Activated CD8-positive, alpha-beta memory T cell treated with anti-CD3 and anti-CD28 coated beads, Interleukin-2, amount 10 ng/mL, durations not matched to agents 7 days and 5 days (primary cell): ENCODE results near the gene TMEM238L. TPM values are rescaled to one million over a fixed set of nuclear protein-coding genes. Genes with fewer than 3 reads are reported as not detected.
"Not testable (repeated sequence)": the region's sequence is repeated elsewhere in the genome, so short reads cannot be mapped to it uniquely, and the experiment has no call there.

Experiments
- ATAC-seq: fragments of 150-1000 bp; cut with Tn5 transposase; one replicate; pipeline ENCODE4 v1.10.0; 2021; ENCODE audit warnings: moderate library complexity
- CTCF ChIA-PET: fragments of 350-600 bp; sonication (Branson Sonifier 250); formaldehyde crosslinking; loops from one replicate; lab custom pipeline; 2021; ENCODE audit warnings: antibody characterized with exemption; lab: Charles Lee
- DNase-seq: peaks from one replicate; pipeline ENCODE4 v3.0.0-alpha.2; 2020
- H3K27ac Mint-ChIP-seq: one replicate; pipeline ENCODE4 v1.8.0; 2021; ENCODE audit warnings: mild to moderate bottlenecking, mixed read lengths
- H3K27me3 Mint-ChIP-seq: one replicate; pipeline ENCODE4 v1.8.0; 2021; ENCODE audit warnings: mixed read lengths
- H3K36me3 Mint-ChIP-seq: one replicate; pipeline ENCODE4 v1.8.0; 2021; ENCODE audit warnings: mild to moderate bottlenecking, mixed read lengths
- H3K4me1 Mint-ChIP-seq: one replicate; pipeline ENCODE4 v1.8.0; 2021; ENCODE audit warnings: mixed read lengths
- H3K4me3 Mint-ChIP-seq: one replicate; pipeline ENCODE4 v1.8.0; 2021; ENCODE audit warnings: mild to moderate bottlenecking, moderate library complexity, mixed read lengths
- H3K9me3 Mint-ChIP-seq: one replicate; pipeline ENCODE4 v1.8.0; 2022; ENCODE audit warnings: low read depth, mixed read lengths
- total RNA-seq, 2 experiments: library from RNA; stranded (reverse); gene quantifications; one replicate each; pipeline ENCODE4 v1.2.3, GENCODE V29; 2021

TMEM238L gene, protein sequence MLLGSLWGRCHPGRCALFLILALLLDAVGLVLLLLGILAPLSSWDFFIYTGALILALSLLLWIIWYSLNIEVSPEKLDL
- total RNA-seq, result not detected

DNA sequence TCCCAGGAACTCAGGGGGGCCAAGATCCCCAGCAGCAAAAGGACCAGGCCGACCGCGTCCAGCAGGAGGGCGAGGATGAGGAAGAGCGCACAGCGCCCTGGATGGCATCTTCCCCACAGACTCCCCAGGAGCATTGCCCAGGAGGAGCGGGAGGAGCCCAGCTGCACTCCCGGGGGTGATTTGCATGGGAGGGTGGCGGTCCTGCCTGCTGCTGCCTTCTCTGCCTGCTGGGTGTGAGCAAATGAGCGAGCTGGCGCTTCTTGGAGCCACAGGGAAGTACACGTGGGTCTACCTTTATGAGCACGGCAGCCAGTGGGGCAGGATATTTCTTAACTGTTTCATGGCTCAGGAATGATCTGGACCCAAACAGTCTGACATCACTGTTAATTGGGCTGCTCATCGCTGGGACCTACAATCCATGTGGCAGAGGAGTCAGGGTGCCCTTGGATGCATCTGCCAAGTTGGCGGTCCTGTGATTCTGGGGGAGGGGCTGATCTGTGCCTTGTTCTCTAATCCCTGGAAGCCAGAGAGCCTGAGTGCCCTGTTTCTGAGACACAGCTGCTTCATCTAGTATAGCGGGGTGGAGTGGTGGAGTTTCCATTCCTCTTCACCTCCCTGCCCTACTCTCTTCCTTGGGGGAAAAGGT is at the start of gene TMEM238L:
TSS of gene TMEM238L (minus strand) at position 270 of the 646 bp plus-strand sequence. CDS start at position 134, 136 bp downstream.
- no peaks in the 10 kb centered on the region for H3K36me3 Mint-ChIP-seq
- H3K27me3 Mint-ChIP-seq, result no peaks in the 10 kb centered on the region
- H3K9me3 Mint-ChIP-seq, result no peaks in the 10 kb centered on the region
- H3K4me3 Mint-ChIP-seq, result no peak within 1 kb of the TSS
- CTCF ChIA-PET, result no interaction called here
- no peak within 1 kb of the TSS for H3K27ac Mint-ChIP-seq
- DNase-seq (no peak), ATAC-seq (no peak)
- H3K4me1 Mint-ChIP-seq, result no peaks in the 10 kb centered on the region

GRCh38 chr17:10846636-10847035 is 42.7 kb upstream of the TMEM238L start:
- H3K4me1 Mint-ChIP-seq, H3K4me3 Mint-ChIP-seq, H3K9me3 Mint-ChIP-seq, H3K27ac Mint-ChIP-seq, H3K36me3 Mint-ChIP-seq, DNase-seq, ATAC-seq: not testable (repeated sequence)
- CTCF ChIA-PET, result interaction anchor here (0.8 to 3.2 kb wide), 4 partner anchors 109 to 229 kb away, joined by 3 to 13 read pairs (median 8); no protein-coding TSS in a partner anchor
- H3K27me3 Mint-ChIP-seq, result peaks cover 32% of the 10 kb centered on the region

DNA sequence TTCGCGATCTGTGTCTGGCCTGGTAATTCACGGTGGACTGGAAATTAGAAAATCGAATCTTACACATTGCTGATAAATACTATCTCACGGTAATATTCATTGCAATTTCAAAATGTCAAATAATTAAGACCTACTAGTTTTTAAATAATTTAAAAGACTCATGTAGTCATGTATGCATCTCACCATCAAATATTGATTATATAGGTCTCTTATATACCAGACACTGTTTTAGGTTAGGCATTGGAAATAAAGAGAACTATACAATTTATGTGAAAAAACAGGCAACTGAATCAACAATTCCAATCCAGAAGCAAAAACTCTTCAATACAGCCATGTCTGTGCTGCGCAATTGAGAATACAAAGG is 41.5 kb upstream of the TMEM238L start:
- H3K27me3 Mint-ChIP-seq, result peaks cover 22% of the 10 kb centered on the region
- H3K27ac Mint-ChIP-seq, result no peak overlapping the region
- no peaks in the 10 kb centered on the region for H3K9me3 Mint-ChIP-seq
- H3K4me3 Mint-ChIP-seq, result peak overlapping the region; percentile 73
- no peak for ATAC-seq
- DNase-seq, result no peak
- H3K36me3 Mint-ChIP-seq, result no peaks in the 10 kb centered on the region
- H3K4me1 Mint-ChIP-seq, result peaks cover 5% of the 10 kb centered on the region
- CTCF ChIA-PET, result interaction anchor here (0.8 to 3.4 kb wide), 17 partner anchors 10 to 228 kb away, joined by 3 to 35 read pairs (median 6); no protein-coding TSS in a partner anchor

DNA sequence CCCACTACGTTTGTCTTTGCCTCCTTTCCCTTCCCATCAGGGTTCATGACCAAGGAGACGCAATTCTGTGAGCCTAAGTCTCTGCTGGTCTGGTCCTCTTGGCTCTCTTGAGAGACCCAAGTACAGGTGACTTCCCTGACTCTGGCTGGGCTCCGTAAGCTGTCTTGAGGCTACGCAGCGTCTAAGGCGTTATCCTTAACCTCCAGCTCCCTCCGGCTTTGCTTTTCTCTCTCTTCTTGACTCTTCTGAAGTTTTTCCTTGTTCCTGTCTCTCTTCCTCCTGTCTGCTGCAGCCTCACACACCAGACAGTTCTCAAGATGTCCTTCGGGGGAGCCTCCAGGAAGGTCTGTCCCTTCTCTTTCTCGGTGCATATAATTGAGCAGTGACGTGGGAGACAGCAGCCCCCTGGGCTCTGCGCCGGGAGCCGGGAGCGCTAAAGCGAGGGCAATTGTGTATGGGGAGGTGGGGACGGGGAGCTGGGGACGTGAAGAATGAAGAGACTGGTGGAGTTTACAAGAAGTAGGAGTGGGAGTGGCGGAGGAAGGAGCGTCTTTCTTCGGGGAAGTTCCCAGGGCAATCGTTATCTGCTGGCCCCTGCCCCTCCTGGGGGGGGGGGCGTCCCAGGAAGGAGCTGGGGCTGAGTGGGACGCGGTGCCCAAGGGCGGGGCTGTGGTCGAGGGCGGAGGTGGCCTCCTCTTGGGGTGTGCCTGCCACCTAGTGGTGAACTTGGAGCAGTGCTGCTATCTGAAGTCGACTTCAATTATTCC is 40.9 kb upstream of the TMEM238L start:
- Mint-ChIP-seq H3K9me3 (no peaks in the 10 kb centered on the region), H3K4me1 (peaks cover 5% of the 10 kb centered on the region), H3K36me3 (no peaks in the 10 kb centered on the region), H3K27ac (no peak overlapping the region), H3K27me3 (peaks cover 22% of the 10 kb centered on the region), H3K4me3 (peak overlapping the region; percentile 73)
- ATAC-seq (peak; percentile 92), DNase-seq (peak; percentile 77)
- CTCF ChIA-PET, result interaction anchor here (0.7 to 3.4 kb wide), 19 partner anchors 10 to 228 kb away, joined by 3 to 35 read pairs (median 6); no protein-coding TSS in a partner anchor

DNA sequence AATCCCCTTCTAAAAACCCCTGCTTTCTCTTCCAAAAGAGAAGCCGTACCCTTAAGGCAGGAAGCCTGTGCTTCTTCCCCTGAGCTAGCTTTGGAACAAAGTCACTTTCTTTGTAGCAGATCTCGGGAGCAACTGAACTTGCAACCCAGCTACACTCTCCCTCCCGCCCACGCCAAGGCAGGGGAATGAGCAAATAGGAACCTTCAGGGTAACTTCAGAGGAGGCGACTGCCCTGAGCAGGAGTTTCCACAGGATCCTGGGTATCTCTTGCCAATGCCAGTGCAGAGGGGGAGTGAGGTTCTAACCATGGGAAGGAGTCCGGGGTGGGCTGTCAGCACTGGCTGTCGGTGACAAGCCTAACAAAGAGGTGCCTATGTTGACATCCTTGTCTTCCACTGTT is 39.9 kb upstream of the TMEM238L start:
- no peak overlapping the region for H3K4me3 Mint-ChIP-seq
- CTCF ChIA-PET, result interaction anchor here (1.0 to 3.4 kb wide), 8 partner anchors 9 to 227 kb away, joined by 3 to 35 read pairs (median 8); no protein-coding TSS in a partner anchor
- H3K36me3 Mint-ChIP-seq, result no peaks in the 10 kb centered on the region
- peaks cover 20% of the 10 kb centered on the region for H3K27me3 Mint-ChIP-seq
- H3K27ac Mint-ChIP-seq, result no peak overlapping the region
- ATAC-seq, result no peak
- no peaks in the 10 kb centered on the region for H3K9me3 Mint-ChIP-seq
- DNase-seq, result no peak
- peaks cover 5% of the 10 kb centered on the region for H3K4me1 Mint-ChIP-seq

DNA sequence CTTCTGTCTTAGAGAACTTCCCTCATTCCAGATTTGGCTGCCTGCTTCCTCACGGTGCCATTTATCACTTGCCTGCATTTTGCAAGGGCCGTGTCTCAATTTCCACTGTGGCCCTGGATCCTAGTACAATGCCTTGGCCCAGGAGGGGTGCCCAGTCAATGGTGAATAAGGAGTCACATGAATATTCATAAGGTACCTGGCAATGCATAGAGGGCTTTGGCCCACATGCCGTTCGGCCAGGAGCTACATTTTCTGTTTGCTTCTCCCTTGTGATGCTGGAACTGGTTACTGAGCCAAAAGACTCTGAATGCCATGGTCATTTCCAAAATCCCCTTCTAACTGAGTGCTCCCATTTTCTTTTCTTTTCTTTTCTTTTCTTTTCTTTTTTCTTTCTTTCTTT is 38.8 kb upstream of the TMEM238L start:
- Mint-ChIP-seq H3K4me1 (peaks cover 5% of the 10 kb centered on the region), H3K4me3 (no peak overlapping the region), H3K9me3 (no peaks in the 10 kb centered on the region), H3K27ac (no peak overlapping the region), H3K36me3 (no peaks in the 10 kb centered on the region), H3K27me3 (peaks cover 15% of the 10 kb centered on the region)
- ATAC-seq (no peak), DNase-seq (no peak)
- CTCF ChIA-PET, result interaction anchor here (0.7 to 1.6 kb wide), 3 partner anchors 9 to 106 kb away, joined by 3 read pairs; no protein-coding TSS in a partner anchor

GRCh38 chr17:10838682-10839081 is 34.8 kb upstream of the TMEM238L start:
- no peak for ATAC-seq
- Mint-ChIP-seq H3K9me3 (no peaks in the 10 kb centered on the region), H3K27ac (no peak overlapping the region), H3K27me3 (peaks cover 3% of the 10 kb centered on the region), H3K4me1 (no peaks in the 10 kb centered on the region), H3K4me3 (no peak overlapping the region), H3K36me3 (no peaks in the 10 kb centered on the region)
- DNase-seq, result no peak
- CTCF ChIA-PET, result interaction anchor here (1.4 kb wide), 1 partner anchor 101 kb away, joined by 4 read pairs; no protein-coding TSS in a partner anchor

GRCh38 chr17:10837921-10838320 is 34.0 kb upstream of the TMEM238L start, which contains the start of gene PIRT:
TSS of gene PIRT (minus strand) at chr17:10838087. CDS start at chr17:10825645, 12,442 bp downstream.
- CTCF ChIA-PET, result no interaction called here
- Mint-ChIP-seq H3K27me3 (no peaks in the 10 kb centered on the region), H3K27ac (no peak within 1 kb of the TSS), H3K36me3 (no peaks in the 10 kb centered on the region), H3K9me3 (no peaks in the 10 kb centered on the region), H3K4me1 (no peaks in the 10 kb centered on the region), H3K4me3 (no peak within 1 kb of the TSS)
- ATAC-seq, result no peak
- DNase-seq, result no peak

- CTCF ChIA-PET, result no interaction called here
- no peak for DNase-seq
- ATAC-seq, result no peak
- Mint-ChIP-seq H3K27me3 (no peaks in the 10 kb centered on the region), H3K4me1 (no peaks in the 10 kb centered on the region), H3K4me3 (no peak overlapping the region), H3K27ac (no peak overlapping the region), H3K9me3 (no peaks in the 10 kb centered on the region), H3K36me3 (no peaks in the 10 kb centered on the region)
These were observed 33.2 kb upstream of the TMEM238L start for GRCh38 chr17:10836966-10837590.

DNA sequence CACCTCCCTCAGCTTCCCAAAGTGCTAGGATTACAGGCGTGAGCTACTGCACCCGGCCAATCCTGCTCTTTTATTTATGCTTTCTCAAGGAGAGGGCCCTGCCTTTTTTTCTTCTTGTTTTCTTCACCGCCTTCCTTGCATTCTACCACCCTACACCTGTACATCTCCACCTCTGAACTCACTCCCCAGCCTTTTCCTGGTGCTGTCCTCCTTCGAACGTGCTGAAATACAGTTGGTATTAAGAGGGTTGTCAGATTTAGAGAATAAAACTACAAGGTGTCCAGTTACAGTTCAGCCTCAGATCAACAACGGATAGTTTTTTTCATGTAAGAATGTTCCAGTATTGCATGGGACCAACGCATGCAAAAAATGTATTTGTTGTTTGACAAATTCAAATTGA is 32.2 kb upstream of the TMEM238L start:
- Mint-ChIP-seq H3K36me3 (no peaks in the 10 kb centered on the region), H3K4me3 (no peak overlapping the region), H3K27ac (no peak overlapping the region), H3K4me1 (no peaks in the 10 kb centered on the region), H3K9me3 (no peaks in the 10 kb centered on the region), H3K27me3 (no peaks in the 10 kb centered on the region)
- CTCF ChIA-PET, result interaction anchor here (0.6 to 3.1 kb wide), 2 partner anchors 8 to 1207 kb away, joined by 3 to 10 read pairs; no protein-coding TSS in a partner anchor
- ATAC-seq (no peak), DNase-seq (no peak)

DNA sequence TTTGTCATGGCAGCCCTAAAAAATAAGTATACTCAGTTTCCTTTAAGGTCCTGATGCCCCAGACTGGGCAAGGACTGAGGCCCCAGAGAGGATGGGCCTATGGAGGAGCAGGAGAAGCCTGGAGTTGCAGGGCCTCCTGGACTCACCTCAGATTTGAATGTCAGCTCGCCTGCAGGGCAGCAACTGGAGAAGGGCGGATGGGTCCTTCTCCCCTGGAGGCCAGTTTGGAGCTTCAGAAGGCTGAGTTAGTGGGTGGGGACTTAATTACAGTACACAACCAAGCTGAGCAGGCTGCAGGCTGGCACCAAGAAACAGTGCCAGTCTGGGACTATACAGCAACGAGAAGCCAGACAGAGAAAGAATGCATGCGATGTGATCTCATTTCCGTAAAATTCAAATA is 27.8 kb upstream of the TMEM238L start:
- no peaks in the 10 kb centered on the region for H3K27me3 Mint-ChIP-seq
- no peak for ATAC-seq
- no peak overlapping the region for H3K27ac Mint-ChIP-seq
- H3K36me3 Mint-ChIP-seq, result no peaks in the 10 kb centered on the region
- H3K9me3 Mint-ChIP-seq, result no peaks in the 10 kb centered on the region
- no peaks in the 10 kb centered on the region for H3K4me1 Mint-ChIP-seq
- no peak for DNase-seq
- CTCF ChIA-PET, result no interaction called here
- no peak overlapping the region for H3K4me3 Mint-ChIP-seq

- Mint-ChIP-seq H3K27ac (no peak overlapping the region), H3K9me3 (no peaks in the 10 kb centered on the region), H3K36me3 (no peaks in the 10 kb centered on the region), H3K27me3 (no peaks in the 10 kb centered on the region), H3K4me1 (no peaks in the 10 kb centered on the region), H3K4me3 (no peak overlapping the region)
- ATAC-seq, result no peak
- CTCF ChIA-PET, result interaction anchor here (1.3 kb wide), 1 partner anchor 181 kb away, joined by 3 read pairs; no protein-coding TSS in a partner anchor
- DNase-seq, result no peak
These were observed 24.1 kb upstream of the TMEM238L start for GRCh38 chr17:10827898-10828552.
